ENCODE measurements around the gene EHMT1.

Gene EHMT1

GRCh38 chr9:137753192-137753765, 134.5 kb downstream of the EHMT1 start:
- H3K27ac ChIP-seq (replicated peaks): no peak overlapping the region
- TF ChIP-seq, protein P1, sequence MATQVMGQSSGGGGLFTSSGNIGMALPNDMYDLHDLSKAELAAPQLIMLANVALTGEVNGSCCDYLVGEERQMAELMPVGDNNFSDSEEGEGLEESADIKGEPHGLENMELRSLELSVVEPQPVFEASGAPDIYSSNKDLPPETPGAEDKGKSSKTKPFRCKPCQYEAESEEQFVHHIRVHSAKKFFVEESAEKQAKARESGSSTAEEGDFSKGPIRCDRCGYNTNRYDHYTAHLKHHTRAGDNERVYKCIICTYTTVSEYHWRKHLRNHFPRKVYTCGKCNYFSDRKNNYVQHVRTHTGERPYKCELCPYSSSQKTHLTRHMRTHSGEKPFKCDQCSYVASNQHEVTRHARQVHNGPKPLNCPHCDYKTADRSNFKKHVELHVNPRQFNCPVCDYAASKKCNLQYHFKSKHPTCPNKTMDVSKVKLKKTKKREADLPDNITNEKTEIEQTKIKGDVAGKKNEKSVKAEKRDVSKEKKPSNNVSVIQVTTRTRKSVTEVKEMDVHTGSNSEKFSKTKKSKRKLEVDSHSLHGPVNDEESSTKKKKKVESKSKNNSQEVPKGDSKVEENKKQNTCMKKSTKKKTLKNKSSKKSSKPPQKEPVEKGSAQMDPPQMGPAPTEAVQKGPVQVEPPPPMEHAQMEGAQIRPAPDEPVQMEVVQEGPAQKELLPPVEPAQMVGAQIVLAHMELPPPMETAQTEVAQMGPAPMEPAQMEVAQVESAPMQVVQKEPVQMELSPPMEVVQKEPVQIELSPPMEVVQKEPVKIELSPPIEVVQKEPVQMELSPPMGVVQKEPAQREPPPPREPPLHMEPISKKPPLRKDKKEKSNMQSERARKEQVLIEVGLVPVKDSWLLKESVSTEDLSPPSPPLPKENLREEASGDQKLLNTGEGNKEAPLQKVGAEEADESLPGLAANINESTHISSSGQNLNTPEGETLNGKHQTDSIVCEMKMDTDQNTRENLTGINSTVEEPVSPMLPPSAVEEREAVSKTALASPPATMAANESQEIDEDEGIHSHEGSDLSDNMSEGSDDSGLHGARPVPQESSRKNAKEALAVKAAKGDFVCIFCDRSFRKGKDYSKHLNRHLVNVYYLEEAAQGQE (IDR thresholded peaks at IDR 0.05; ENCODE audit: insufficient replicate concordance, low read depth): no peak
- TF ChIP-seq, protein P2, sequence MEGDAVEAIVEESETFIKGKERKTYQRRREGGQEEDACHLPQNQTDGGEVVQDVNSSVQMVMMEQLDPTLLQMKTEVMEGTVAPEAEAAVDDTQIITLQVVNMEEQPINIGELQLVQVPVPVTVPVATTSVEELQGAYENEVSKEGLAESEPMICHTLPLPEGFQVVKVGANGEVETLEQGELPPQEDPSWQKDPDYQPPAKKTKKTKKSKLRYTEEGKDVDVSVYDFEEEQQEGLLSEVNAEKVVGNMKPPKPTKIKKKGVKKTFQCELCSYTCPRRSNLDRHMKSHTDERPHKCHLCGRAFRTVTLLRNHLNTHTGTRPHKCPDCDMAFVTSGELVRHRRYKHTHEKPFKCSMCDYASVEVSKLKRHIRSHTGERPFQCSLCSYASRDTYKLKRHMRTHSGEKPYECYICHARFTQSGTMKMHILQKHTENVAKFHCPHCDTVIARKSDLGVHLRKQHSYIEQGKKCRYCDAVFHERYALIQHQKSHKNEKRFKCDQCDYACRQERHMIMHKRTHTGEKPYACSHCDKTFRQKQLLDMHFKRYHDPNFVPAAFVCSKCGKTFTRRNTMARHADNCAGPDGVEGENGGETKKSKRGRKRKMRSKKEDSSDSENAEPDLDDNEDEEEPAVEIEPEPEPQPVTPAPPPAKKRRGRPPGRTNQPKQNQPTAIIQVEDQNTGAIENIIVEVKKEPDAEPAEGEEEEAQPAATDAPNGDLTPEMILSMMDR (IDR thresholded peaks at IDR 0.05; ENCODE audit: insufficient read depth, low read length): no peak
- TF ChIP-seq SPI1 (IDR thresholded peaks at IDR 0.05; ENCODE audit: borderline replicate concordance, low read depth): no peak
- no peak for TF ChIP-seq GABPA (IDR thresholded peaks at IDR 0.05; ENCODE audit: low read depth)
- TF ChIP-seq POLR2AphosphoS5 (IDR thresholded peaks at IDR 0.05; ENCODE audit: low read depth): no peak
- no peak overlapping the region for H3K4me3 ChIP-seq (replicated peaks; ENCODE audit: insufficient read depth, low read length)
- no peaks in the 10 kb centered on the region for H3K27me3 ChIP-seq (ENCODE audit: insufficient read depth, poor library complexity, severe bottlenecking)
- no peak for DNase-seq (ENCODE audit: low read depth in 1 of 2, low spot score in 1 of 2)

DNA sequence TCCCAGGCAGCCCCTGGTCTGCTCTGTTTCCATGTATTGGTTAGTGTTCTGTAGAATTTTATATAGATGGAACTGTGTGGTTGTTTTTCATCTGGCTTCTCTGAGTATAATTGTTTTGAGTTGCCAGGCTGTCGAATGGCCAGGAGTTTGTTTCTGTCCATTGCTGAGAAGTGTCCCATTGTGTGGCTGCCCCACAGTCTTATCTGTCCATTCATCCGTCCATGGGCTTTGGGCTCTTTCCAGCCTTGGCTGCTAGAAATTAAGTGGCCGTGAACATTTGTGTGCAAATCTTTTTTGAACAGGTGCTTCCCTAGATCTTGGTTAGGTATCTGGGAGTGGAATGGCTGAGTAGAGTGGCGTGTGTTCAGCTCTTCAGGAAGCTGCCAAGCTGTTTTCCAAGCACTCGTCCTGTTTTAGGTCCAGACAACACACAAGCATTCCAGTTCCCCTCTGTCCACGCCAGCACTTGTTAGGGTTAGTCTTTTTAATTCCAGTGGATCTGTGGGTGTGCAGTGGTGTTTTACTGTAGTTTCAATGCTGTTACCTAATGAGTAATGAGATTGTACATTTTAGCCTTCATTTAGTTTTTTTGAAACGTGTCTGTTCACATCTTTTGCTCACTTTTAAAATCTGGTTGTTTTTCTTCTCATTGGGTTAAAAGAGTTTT, 136.6 kb downstream of the EHMT1 start:
- no peaks in the 10 kb centered on the region for H3K27me3 ChIP-seq (ENCODE audit: insufficient read depth, poor library complexity, severe bottlenecking)
- TF ChIP-seq SPI1 (IDR thresholded peaks at IDR 0.05; ENCODE audit: borderline replicate concordance, low read depth) (no peak), GABPA (IDR thresholded peaks at IDR 0.05; ENCODE audit: low read depth) (no peak), POLR2AphosphoS5 (IDR thresholded peaks at IDR 0.05; ENCODE audit: low read depth) (no peak)
- TF ChIP-seq, protein P2 (IDR thresholded peaks at IDR 0.05; ENCODE audit: insufficient read depth, low read length): no peak
- TF ChIP-seq, protein P1 (IDR thresholded peaks at IDR 0.05; ENCODE audit: insufficient replicate concordance, low read depth): no peak
- DNase-seq (ENCODE audit: low read depth in 1 of 2, low spot score in 1 of 2): no peak
- no peak overlapping the region for H3K4me3 ChIP-seq (replicated peaks; ENCODE audit: insufficient read depth, low read length)
- H3K27ac ChIP-seq (replicated peaks): no peak overlapping the region

DNA sequence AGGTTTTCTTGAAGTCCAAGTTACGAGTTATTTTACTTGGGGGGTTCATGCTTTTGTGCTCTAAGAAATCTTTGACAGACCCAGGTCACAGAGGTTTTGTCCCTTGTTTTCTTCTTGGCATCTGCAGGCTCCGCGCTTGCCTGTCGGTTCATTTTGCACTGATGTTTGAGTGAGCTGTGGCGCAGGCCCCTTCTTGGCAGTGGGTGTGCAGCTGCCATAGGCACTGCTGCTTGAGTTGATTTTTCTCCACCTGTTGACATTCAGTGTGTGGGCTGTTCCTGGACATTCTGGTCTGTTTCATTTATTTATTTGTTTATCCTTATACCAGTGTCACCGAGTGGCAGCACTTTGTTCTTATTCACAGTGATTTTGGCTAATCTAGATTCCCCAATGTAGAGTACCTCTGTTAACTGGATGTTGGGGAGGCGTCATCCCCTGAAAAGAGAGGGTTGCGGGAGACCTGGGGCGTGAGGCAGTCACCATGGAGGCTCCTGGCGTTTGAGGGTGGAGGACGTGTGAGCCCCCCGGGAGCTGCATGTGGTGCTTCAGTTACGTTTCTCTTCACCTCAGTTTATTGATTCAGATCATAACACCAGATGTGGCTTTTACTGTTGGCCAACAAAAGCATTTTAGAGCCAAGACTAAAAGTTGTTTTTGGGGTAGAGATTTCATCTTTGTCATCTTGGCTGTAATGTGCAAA, 137.4 kb downstream of the EHMT1 start:
- no peak for DNase-seq (ENCODE audit: low read depth in 1 of 2, low spot score in 1 of 2)
- H3K27ac ChIP-seq (replicated peaks): no peak overlapping the region
- no peaks in the 10 kb centered on the region for H3K27me3 ChIP-seq (ENCODE audit: insufficient read depth, poor library complexity, severe bottlenecking)
- H3K4me3 ChIP-seq (replicated peaks; ENCODE audit: insufficient read depth, low read length): no peak overlapping the region
- TF ChIP-seq, protein P1 (IDR thresholded peaks at IDR 0.05; ENCODE audit: insufficient replicate concordance, low read depth): no peak
- TF ChIP-seq, protein P2 (IDR thresholded peaks at IDR 0.05; ENCODE audit: insufficient read depth, low read length): no peak
- TF ChIP-seq SPI1 (IDR thresholded peaks at IDR 0.05; ENCODE audit: borderline replicate concordance, low read depth): no peak
